SK-N-DZ (cell line): ENCODE measurements around the gene PRKD2.
"Not testable (repeated sequence)": the region's sequence is repeated elsewhere in the genome, so short reads cannot be mapped to it uniquely, and the experiment has no call there.

Source experiments
- DNase-seq: peaks from one replicate; pipeline ENCODE4 v3.0.0-alpha.2; 2015; ENCODE audit warnings: low spot score

Gene PRKD2

DNA sequence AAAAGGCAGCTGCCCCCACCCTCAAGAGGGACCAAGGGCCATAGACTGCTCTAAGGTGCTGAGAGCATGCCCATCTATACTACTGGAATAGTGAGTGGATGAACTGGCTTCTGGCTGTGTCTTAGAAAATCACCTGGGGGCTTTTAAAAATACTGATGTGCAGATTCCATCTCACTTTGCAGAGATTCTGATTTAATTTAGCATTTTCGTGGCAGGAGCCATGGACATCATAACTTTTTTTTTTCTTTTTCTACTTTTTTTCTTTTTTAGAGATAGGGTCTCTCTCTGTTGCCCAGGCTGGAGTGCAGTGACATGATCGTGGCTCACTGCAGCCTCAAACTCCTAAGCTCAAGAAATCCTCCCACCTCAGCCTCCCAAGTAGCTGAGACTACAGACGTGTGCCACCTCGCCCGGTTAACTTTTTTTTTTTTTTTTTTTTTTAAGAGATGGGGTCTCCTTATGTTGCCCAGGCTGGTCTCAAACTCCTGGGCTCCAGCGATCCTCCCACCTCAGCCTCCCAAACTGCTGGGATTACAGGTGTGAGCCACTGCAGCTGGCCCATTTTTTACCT is 4.1 kb downstream of the PRKD2 start:
- not testable (repeated sequence) for DNase-seq

DNA sequence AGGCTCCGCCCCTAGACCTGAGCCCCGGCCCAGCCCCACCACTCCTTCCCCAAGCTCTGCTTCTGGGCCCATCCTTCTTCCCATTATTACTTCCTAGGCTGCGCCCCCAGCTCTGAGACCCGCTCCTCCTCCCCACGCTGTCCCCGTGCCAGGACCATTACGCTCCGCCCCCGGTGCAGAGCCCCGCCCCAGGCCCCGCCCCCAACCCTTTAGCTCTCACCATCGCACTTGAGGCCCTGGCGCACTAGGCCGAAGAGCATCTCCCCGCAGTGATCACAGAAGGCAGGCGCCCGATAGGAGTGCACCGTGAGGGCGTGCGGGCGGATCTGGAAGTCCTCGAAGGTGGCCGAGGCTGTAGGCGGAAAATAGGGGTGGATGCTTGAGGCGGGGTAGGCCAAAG is 6.2 kb downstream of the PRKD2 start:
- DNase-seq = no peak

DNA sequence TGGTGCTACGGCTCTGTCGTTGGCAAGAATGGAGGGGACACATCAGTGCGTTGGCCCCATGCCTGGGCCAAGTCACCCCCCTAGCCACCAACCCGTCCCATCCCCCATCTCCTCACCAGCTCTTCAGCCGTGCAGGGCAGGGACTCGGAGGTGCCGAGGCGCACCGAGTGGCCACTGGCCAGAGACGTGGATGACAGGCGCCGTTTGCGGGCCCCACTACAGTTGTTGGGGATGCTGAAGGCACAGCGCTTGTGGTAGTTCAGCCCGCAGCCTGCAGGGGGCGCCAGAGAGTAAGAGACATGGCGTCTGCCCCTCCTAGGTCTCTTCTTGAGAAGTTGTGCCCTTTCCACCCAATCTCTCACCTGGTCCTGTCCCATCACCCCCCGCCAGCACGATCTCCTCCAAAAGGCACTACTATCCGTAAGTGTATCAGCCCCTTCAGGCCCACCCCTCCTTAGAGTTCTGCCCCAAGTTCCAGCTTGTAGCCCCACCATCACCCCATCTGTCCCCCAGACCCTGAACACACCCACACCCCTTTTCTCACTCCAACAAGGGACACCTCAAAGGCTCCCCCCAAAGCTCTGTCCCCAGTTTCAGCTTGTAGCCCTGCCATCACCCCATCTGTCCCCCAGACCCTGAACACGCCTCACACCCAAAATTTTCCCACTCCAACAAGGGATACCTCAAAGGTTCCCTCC is 12.4 kb downstream of the PRKD2 start:
- DNase-seq = no peak

DNA sequence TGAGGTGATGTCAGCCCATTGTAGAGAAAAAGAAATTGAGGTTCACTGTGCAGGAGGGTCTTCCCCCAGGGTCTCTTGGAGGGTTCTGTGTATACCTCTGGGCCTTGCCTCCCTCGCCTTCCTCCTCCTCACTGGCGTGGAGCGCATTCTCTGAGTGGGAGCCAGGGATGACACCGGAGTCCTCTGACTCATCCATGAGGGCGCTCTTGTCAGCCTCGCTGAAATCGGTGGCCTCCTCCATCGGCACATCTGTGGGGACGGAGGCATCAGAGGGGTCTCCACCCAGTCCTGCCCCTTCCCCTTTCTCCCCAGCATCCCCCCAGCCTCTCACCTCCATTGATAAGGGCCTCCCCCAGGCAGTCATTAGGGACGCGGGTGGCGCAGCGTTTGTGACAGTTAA is 16.2 kb downstream of the PRKD2 start:
- no peak for DNase-seq

DNA sequence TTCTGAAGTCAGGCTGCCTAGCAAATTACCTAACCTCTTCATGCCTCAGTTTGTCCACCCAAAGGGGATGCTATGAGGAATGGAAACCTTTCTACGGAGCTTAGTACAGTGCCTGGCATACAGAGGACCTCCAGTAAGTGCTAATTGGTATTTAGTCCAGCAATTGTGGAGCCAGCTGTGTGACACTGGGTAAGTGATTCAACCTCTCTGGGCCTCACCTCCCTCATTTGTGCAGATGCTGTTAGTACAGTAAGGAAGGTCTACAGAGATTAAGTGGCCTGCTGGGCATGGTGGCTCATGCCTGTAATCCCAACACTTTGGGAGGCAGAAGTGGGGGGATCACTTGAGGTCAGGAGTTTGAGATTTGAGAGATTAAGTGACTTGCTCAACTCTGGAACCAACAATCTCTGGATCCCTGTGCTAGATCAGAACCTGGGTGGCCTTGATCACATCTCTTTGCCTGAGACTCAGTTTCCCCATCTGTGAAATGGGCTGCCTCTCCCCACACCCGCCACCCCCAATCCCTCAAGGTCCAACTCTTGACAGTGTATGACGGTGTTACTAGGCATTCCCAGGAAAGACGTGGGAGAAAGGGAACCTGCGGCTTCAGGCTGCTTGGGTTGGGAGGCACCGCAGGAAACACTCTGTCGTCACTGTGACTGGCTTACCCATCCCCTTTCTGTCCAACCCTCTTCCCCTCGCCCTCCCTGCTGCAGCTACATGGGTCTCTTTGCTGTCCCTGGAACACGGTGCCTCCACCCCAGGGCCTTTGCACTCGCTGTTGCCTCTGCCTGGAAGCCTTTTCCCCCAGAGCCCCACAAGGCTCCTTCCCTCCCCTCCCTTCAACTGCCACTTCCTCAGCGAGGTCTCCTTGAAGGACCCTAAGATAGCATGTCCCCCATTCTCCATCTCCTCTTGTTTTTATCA is 18.3 kb downstream of the PRKD2 start:
- DNase-seq = no peak

DNA sequence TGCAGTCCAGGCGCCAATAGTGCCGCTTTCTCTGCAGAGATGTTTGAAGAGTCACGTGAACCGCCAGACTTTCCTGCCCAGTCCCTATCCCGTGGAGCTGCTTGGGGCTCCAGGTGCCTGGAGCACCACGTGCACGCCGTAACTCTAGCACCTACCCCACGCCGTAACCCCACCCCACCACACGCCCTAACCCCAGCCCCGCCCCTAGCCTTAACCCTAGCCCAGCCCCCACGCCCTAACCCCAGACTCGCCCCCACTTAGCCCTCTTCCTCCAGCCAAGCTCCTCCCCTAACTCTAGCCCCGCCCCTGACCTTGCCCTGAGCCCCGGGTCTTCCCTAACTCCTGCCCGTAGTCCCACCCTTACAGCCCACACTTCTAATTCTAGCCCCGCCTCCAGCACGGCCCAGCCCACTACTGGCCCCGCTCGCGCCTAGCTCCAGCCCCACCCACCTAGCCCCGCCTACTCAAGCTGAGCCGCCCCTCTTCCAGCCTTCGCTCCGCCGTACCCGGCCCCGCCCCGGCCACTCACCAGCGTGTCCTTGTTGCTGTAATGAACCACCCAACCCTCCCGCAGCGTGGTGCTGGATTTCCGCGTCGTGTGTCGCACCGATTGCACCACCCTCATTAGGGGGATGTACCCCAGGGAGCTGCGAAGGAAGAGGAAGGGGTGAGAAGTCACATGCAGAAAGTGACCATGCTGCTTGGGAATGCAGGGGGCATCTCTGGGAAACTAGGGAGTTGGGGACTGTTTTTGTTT is 19.5 kb downstream of the PRKD2 start:
- DNase-seq = peak; percentile 69

DNA sequence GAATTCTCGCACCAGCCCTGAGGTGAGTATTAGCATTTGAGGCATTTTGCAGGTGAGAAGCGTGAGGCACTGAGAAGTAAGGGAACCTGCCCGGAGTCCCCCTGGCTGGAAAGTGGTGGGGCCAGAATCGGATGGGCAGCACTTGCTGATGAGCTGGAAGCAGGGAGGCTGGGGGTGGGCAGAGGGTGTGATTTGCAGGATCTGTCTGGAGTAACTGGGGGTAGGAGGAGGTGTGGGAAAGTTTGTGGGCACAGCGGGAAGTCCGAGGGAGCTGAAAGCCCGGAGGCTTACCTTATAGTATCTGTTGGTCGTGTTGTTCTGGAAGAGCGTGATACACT is 20.1 kb downstream of the PRKD2 start:
- no peak for DNase-seq

DNA sequence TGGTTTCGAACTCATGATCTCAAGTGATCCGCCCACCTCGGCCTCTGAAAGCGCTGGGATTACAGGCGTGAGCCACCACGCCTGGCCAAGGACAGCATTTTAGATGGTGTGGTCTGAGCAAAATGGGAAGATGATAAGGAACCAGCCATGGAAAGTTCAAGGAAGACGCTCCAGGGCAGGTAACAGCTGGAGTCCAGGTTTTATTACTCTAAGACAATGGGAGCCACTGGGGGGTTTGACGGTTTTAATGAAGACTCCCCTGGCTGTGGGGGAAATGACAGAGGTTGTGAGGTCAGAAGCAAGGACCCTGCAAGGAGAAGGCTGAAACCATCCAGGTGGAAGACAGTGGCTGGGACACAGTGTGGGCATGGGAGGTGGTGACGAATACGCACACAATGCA is 20.9 kb downstream of the PRKD2 start:
- DNase-seq = no peak

DNA sequence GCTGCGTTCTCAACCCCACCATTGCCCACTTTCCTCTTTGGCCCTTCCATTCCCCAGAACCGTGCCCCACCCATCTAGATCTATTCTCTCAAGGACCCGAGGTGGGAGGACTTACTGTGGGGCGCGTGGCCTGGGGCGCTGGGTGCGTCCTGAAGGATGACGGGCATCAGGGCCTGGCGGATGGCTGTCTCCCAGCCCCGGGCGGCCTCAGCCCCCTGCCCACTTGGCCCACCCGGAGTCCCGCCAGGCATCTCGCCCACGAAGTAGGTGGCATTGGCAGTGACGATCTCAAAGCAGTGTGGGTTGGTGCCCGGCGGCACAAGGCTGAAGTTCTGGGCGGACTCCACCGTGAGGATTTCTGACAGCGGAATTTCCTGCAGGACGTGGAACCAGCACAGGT is 23.2 kb downstream of the PRKD2 start:
- no peak for DNase-seq

DNA sequence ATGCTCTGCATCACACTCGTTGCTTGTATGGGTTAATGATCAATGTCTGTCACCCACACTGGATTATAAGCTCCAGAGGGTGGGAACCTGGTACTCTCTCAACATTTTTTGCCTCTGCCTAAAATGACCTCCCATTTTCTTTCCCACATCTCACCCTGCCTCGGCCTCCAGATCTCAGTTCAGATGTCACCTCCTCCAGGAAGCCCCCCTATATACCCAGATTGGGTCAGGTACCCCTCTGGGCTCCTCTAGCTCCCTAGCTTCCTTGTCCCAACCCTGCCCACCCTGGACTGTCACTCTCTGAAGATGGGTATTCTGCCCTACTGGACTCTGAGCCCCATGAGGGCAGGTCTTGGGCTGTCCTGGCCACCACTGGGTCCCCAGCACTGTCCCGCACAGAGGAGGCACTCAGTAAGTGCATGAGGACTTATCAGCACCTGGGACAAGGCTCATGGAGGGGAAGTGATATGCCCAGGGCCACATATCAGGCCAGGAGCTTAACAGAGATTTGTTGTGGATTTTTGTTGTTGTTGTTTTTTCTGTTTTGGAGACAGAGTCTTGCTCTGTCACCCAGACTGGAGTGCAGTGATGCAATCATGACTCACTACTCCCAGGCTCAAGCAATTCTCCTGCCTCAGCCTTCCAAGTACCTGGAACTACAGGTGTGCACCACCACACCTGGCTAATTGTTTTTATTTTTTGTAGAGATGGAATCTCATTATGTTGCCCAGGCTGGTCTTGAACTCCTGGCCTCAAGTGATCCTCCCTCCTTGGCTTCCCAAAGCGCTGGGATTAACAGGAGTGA is 23.8 kb downstream of the PRKD2 start:
- no peak for DNase-seq

DNA sequence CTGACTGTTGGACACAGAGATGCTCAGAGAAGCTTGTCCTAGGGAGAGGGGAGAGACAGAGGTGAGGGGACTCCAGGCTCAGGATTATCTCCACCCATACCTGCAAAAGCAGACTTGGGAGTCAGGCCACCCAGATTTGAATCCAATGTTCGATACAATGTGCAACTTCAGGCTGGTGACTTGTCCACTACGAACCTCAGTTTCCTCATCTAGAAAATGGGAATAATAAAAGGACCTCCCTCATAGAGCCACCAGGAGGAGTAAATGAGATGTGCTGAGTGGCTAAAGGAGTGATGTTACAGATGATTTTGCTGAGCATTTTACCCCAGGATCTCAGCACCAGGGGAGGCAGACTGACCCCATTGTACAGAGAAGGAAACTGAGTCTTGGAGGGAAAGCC is 25.0 kb downstream of the PRKD2 start:
- no peak for DNase-seq

DNA sequence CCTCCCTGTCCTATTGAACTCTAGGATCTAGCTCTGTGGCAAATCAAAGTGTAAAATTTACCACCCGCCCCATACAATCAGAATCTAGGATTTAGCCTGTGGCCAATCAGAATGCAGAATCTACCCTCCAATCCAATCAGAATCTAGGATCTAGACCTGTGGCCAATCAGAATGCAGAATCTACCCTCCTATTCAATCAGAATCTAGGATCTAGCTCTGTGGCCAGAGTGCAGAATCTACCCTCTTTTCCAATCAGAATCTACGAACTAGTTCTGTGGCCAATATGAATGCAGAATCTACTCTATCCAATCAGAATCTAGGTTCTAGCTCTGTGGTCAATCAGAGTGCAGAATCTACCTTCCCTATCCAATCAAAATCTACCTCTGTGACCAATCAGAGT is 25.8 kb downstream of the PRKD2 start:
- DNase-seq = no peak

DNA sequence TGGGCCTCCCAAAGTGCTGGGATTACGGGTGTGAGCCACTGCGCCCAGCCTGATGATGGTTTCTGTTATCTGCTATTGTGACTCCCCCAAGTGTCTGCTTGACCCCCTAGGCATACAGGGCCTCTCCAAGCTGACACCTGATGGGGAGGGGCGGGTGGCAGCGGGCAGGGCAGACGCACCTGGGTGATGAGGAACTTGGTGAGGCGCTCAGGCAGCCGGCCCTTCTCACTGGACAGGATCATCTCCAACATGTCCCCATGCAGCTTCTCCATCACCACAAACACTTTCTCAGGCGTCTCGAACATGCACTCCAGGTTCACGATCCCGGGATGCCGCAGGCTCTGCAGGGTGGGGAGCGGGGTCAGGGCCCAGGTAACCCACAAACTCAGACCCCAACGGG is 27.6 kb downstream of the PRKD2 start:
- DNase-seq = no peak

DNA sequence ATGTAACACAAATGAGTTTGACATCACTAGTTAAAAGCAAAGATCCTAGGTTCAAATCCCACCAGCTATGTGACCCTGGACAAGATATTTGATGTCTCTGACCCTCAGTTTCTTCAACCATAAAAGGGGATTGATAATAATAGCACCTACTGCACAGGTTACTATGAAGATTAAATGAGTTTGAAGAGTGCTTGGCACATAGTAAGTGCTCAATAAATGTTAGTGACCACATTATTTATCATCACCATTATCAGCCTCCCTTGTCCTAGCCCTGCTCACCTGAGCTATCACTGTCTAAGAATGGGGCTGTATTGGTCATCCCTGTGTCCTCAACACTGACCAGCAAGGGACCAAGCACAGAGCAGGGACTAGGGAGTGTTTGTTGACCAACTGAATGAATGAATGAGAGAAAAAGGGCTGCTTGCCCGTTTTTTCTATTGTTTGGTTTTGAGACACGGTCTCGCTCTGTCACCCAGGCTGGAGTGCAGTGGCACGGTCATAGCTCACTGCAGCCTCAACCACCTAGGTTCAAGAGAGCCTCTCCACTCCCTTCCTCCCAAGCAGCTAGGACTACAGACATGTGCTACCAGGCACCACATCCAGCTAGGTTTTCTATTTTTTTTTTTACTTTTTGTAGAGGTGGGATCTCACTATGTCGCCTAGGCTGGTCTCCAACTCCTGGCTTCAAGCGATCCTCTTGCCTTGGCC is 29.3 kb downstream of the PRKD2 start:
- DNase-seq = no peak

DNA sequence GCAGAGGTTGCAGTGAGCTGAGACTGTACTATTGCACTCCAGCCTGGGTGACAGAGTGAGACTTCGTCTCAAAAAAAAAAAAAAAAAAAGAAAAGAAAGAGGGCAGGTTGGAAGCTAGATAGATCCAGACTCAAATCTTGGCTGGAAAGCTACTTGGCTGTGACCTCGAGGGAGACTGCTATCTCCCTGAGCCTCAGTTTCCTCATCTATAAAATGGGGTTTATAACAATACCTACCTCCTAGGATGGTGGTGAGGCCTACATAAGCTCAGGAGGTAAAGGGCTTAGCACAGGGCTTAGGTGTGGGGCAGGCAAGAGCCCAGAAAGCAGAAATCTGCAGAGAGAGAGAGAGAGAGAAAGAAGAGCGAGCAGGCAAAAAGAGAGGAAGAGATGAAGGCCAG is 31.7 kb downstream of the PRKD2 start:
- DNase-seq = no peak

DNA sequence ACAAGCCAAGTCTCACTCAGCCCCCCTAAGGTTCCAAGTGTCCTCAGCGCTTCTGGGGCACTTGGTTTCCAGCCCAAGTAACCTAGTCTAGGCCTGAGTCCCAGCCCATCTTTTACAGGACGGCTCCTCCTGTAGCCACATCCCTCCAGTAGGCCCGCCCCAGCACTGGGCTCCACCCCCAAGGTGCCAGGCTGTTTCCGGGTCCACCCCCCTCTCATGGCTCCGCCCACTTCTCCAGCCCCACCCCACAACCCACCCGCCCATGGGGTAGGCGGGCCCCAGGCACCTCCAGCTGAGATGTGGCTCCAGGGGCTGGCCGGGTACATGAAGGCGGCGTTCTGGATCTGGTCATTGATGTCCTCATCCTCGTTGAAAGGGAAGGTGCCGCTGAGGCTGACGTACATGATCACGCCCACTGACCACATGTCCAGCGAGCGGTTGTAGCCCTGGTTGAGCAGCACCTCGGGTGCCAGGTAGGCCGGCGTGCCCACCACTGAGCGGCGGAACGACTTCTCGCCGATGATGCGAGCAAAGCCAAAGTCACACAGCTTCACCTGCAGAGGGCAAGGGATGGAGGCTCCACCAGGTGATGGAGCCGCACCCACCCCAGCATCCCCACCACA is 38.7 kb downstream of the PRKD2 start:
- DNase-seq = no peak

DNA sequence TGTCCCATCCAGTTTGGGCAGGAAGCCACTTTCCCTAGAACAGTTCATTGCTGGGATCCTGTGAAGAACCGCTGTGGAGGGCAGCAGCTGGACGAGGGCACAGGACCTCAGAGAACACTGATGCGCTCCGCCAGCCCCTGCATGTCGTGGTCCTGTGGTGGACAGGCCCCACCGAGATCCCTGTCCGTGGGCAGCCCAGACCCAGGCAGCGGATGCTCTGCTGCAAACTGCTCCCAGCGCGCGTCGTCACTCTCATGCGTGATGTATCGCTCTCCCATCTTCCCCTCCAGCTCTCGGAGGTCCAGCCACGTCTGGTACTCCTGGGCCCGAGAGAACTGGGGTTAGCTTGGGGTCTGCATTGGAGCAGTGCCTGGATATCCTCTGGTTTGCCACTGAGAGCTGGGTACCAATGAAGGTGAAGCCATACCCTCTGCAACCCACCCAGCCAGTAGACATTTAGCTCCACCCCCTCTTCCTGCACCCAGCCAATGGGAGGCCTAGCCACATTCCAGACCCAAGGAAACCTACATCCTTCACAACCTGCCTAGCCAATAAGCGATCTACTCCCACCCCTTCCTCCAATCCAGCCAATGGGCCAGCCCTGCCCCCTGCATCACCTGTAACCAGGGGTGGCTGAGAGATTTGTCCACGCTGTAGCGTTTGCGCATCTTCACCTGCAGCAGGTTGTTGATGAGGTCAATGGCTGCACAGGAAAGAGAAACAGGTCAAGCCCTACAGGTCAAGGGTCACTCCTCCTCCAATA is 42.3 kb downstream of the PRKD2 start:
- peak; percentile 35 for DNase-seq

DNA sequence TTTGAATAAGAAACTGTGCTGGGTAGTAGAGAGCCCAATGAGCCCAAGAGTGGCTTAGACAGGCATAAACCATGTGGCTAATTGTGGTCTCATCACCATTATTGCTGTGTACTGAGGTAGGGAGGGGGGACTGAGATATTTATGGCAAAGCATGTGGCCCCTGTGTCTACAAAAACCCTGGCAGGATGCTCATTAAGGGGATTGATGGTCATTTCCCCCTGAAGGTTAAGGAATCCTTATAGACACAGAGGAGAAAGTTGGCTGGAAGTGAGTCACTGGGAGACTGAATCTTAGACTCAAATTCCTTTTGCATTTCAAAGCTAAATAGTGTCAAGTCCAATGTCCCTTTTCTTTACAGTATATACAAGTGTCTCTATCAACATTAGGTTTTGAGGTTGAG is 46.1 kb downstream of the PRKD2 start:
- no peak for DNase-seq

DNA sequence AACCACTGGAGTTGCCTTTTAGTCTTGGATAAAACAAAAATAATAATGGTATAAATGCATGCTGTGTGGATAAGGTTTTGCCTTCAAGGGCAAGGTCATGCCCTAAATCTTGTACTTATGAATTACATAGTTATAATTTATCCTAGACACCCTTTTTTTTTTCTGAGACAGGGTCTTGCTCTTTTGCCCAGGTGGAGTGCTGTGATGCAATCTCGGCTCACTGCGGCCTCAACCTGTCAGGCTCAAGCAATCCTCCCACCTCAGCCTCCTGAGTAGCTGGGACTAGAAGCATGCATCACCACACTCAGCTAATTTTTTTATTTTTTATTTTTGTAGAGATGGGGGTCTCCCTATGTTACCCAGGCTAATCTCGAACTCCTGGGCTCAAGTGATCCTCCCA is 48.3 kb downstream of the PRKD2 start:
- DNase-seq = no peak
